ENCODE results near the gene ATL2.
"Not testable (repeated sequence)": the region's sequence is repeated elsewhere in the genome, so short reads cannot be mapped to it uniquely, and the experiment has no call there.

The ATL2 gene

GRCh38 chr2:38377050-38377828 is at the start of gene ATL2:
Gene ATL2, minus strand, starts transcription at chr2:38377273. Its CDS starts 13 bp downstream, at chr2:38377260.
- no peaks in the 10 kb centered on the region for H3K9me3 Mint-ChIP-seq
- peaks cover 35% of the 10 kb centered on the region for H3K36me3 Mint-ChIP-seq
- H3K4me1 Mint-ChIP-seq, result peaks cover 41% of the 10 kb centered on the region
- H3K4me3 Mint-ChIP-seq, result peak within 1 kb of the TSS; percentile 92
- peak; percentile 95 for ATAC-seq
- peak within 1 kb of the TSS; percentile 94 for H3K27ac Mint-ChIP-seq
- peak; percentile 82 to 95 for DNase-seq (ENCODE audit: low spot score in 2 of 2)

- Mint-ChIP-seq H3K27ac (no peak overlapping the region), H3K9me3 (no peaks in the 10 kb centered on the region), H3K36me3 (no peaks in the 10 kb centered on the region), H3K4me1 (no peaks in the 10 kb centered on the region), H3K4me3 (no peak overlapping the region)
- ATAC-seq (no peak), DNase-seq (ENCODE audit: low spot score in 2 of 2) (no peak)
Measured at GRCh38 chr2:38423763-38424162, 46.7 kb upstream of the ATL2 start.

GRCh38 chr2:38421274-38422056 is 44.4 kb upstream of the ATL2 start:
- H3K4me3 Mint-ChIP-seq, result no peak overlapping the region
- no peaks in the 10 kb centered on the region for H3K36me3 Mint-ChIP-seq
- DNase-seq (ENCODE audit: low spot score in 2 of 2) (no peak), ATAC-seq (no peak)
- H3K9me3 Mint-ChIP-seq, result no peaks in the 10 kb centered on the region
- no peak overlapping the region for H3K27ac Mint-ChIP-seq
- H3K4me1 Mint-ChIP-seq, result no peaks in the 10 kb centered on the region

- no peaks in the 10 kb centered on the region for H3K4me1 Mint-ChIP-seq
- H3K4me3 Mint-ChIP-seq, result no peak overlapping the region
- H3K27ac Mint-ChIP-seq, result no peak overlapping the region
- no peaks in the 10 kb centered on the region for H3K36me3 Mint-ChIP-seq
- DNase-seq (ENCODE audit: low spot score in 2 of 2) (no peak), ATAC-seq (no peak)
- H3K9me3 Mint-ChIP-seq, result no peaks in the 10 kb centered on the region
Measured at GRCh38 chr2:38419499-38419898, 42.4 kb upstream of the ATL2 start.

GRCh38 chr2:38418735-38419134 is 41.7 kb upstream of the ATL2 start:
- DNase-seq (ENCODE audit: low spot score in 2 of 2) (no peak), ATAC-seq (no peak)
- H3K27ac Mint-ChIP-seq, result no peak overlapping the region
- no peak overlapping the region for H3K4me3 Mint-ChIP-seq
- no peaks in the 10 kb centered on the region for H3K4me1 Mint-ChIP-seq
- H3K36me3 Mint-ChIP-seq, result no peaks in the 10 kb centered on the region
- no peaks in the 10 kb centered on the region for H3K9me3 Mint-ChIP-seq

- H3K27ac Mint-ChIP-seq, result no peak overlapping the region
- no peak for ATAC-seq
- H3K9me3 Mint-ChIP-seq, result peaks cover 3% of the 10 kb centered on the region
- H3K36me3 Mint-ChIP-seq, result no peaks in the 10 kb centered on the region
- no peak for DNase-seq (ENCODE audit: low spot score in 2 of 2)
- no peaks in the 10 kb centered on the region for H3K4me1 Mint-ChIP-seq
- H3K4me3 Mint-ChIP-seq, result no peak overlapping the region
Measured at GRCh38 chr2:38417745-38418689, 40.9 kb upstream of the ATL2 start.

- Mint-ChIP-seq H3K36me3 (no peaks in the 10 kb centered on the region), H3K9me3 (peaks cover 8% of the 10 kb centered on the region), H3K4me3 (no peak overlapping the region), H3K4me1 (no peaks in the 10 kb centered on the region), H3K27ac (no peak overlapping the region)
- ATAC-seq, result no peak
- DNase-seq (ENCODE audit: low spot score in 2 of 2), result no peak
Measured at GRCh38 chr2:38416296-38417036, 39.4 kb upstream of the ATL2 start.

- Mint-ChIP-seq H3K27ac (no peak overlapping the region), H3K9me3 (peaks cover 8% of the 10 kb centered on the region), H3K4me1 (no peaks in the 10 kb centered on the region), H3K4me3 (no peak overlapping the region), H3K36me3 (no peaks in the 10 kb centered on the region)
- ATAC-seq, result no peak
- no peak for DNase-seq (ENCODE audit: low spot score in 2 of 2)
Measured at GRCh38 chr2:38415728-38416291, 38.7 kb upstream of the ATL2 start.

GRCh38 chr2:38415023-38415422 is 38.0 kb upstream of the ATL2 start:
- no peak for ATAC-seq
- Mint-ChIP-seq H3K9me3 (peaks cover 8% of the 10 kb centered on the region), H3K27ac (no peak overlapping the region), H3K4me1 (no peaks in the 10 kb centered on the region), H3K36me3 (no peaks in the 10 kb centered on the region), H3K4me3 (no peak overlapping the region)
- DNase-seq (ENCODE audit: low spot score in 2 of 2), result no peak

- not testable (repeated sequence) for H3K9me3 Mint-ChIP-seq; H3K4me3 Mint-ChIP-seq; H3K36me3 Mint-ChIP-seq; H3K4me1 Mint-ChIP-seq; DNase-seq (ENCODE audit: low spot score in 2 of 2); ATAC-seq; H3K27ac Mint-ChIP-seq
Measured at GRCh38 chr2:38412235-38412871, 35.3 kb upstream of the ATL2 start.

- DNase-seq (ENCODE audit: low spot score in 2 of 2), result no peak
Measured at GRCh38 chr2:38409156-38410102, 32.4 kb upstream of the ATL2 start.

GRCh38 chr2:38407111-38407682 is 30.1 kb upstream of the ATL2 start:
- no peaks in the 10 kb centered on the region for H3K36me3 Mint-ChIP-seq
- no peak for ATAC-seq
- DNase-seq (ENCODE audit: low spot score in 2 of 2), result no peak
- H3K4me1 Mint-ChIP-seq, result no peaks in the 10 kb centered on the region
- H3K4me3 Mint-ChIP-seq, result no peak overlapping the region
- no peak overlapping the region for H3K27ac Mint-ChIP-seq
- H3K9me3 Mint-ChIP-seq, result peaks cover under 1% of the 10 kb centered on the region

More at GRCh38 chr2:38409156-38410102, 32.4 kb upstream of the ATL2 start:
- H3K4me3 Mint-ChIP-seq, result no peak overlapping the region
- peaks cover 8% of the 10 kb centered on the region for H3K9me3 Mint-ChIP-seq
- H3K36me3 Mint-ChIP-seq, result no peaks in the 10 kb centered on the region
- no peak overlapping the region for H3K27ac Mint-ChIP-seq
- no peaks in the 10 kb centered on the region for H3K4me1 Mint-ChIP-seq
- no peak for ATAC-seq

GRCh38 chr2:38406597-38407110 is 29.6 kb upstream of the ATL2 start:
- Mint-ChIP-seq H3K27ac (no peak overlapping the region), H3K4me3 (no peak overlapping the region), H3K36me3 (no peaks in the 10 kb centered on the region), H3K9me3 (no peaks in the 10 kb centered on the region), H3K4me1 (no peaks in the 10 kb centered on the region)
- no peak for ATAC-seq
- no peak for DNase-seq (ENCODE audit: low spot score in 2 of 2)
